Bone marrow (tissue), 2 donors: ENCODE measurements around the gene TDRD9.

Experiments
- DNase-seq, 2 donors: peaks; one replicate each; lab custom pipeline; 2025; lab: John Stamatoyannopoulos, UW

The TDRD9 gene

DNA sequence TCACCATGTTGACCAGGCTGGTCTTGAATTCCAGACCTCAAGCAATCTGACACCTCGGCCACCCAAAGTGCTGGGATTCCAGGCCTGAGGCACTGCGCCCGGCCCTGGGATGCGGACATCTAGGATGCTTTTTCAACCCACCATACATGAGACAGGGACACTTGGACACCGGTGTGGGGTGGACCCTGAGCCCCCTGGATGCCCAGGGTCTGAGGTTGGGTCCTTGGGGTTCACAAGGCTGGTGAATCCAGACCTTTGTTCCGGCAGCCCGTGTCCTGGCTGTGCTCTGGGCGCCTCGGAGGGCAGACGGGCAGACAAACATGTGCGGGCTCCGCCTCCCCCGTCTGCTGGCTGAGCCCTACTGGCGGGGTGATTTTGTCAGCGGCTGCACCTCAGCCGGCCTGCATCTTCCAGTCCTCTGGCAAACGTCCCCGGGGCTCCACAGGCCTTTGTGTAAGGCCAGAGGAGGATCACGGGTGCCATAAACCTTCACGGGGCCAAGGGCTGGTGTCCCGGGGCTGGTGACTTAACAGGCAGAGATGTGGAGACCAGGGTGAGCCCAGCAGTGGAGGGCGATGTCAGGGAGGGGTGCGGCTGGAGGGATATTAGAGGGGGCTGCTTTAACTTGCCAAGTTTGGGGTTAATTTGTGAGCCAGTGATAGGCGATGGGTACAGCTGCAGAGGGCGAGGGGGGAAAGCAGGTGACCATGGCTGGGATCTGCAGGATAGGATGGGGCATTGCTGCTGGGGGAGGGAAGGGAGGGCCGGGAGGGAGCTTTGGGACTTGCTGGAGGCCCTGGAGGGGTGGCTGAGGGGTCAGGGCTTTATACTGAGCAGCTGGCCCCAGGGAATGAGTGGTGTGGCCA is 163.0 kb downstream of the TDRD9 start:
- no peak for DNase-seq

DNA sequence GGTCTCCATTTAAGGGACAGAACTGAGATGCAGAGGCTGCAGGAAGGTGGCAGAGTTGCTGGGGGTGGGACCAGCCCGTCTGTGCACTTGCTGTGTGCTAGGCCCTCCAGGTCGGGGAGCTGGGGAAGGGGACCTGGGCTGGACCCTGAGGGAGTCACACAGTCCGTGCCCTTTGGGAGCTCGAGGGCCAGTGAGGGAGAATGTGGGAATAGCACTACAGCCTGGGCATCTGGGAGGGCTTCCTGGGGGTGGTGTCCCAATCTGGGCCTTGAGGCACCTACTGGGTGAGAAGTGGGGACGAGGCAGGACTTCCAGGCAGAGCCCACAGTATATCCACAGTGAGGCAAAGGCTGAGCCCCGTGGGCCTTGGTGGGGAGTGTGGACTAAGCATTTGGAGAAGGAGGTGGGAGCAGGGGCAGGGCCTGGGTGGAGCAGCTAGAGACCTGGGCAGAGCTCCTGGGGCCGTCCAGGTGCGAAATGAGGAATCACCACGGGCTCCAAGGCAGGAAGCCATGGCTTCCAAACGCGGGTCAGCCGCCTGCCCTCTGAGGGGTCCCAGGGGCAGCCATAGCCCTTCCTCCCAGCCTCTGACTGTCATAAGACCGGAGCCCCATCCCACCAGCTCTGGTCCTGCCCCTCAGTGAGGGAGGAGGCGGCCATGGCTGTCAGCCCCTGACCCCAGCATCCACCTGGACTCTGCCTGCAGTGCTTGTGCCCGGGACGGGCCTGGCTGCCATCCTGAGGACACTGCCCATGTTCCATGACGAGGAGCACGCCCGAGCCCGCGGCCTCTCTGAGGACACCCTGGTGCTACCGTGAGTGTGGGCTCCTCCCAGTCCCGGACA is 163.9 kb downstream of the TDRD9 start:
- no peak for DNase-seq

DNA sequence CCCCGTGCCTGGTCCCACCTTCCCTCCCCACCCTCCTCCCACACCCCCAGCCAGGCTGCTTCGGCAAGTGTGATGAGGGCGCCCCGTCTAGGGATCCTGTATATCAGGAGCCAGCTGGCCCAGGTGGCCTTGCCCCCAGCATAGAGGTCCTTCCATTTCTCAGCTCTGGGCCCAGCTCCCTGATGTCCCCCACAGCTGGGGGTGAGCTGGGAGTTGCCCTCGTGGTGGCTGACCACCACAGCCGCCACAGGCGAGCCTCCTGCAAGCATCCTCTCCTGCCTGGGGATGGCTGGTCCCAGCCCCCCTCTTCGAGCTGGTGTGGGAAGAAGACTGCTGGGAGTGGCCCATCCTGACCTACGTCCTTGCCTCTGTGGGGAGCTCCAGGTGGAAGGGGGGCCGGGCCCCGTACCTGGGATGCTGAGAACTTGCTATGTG is 164.7 kb downstream of the TDRD9 start:
- no peak for DNase-seq

DNA sequence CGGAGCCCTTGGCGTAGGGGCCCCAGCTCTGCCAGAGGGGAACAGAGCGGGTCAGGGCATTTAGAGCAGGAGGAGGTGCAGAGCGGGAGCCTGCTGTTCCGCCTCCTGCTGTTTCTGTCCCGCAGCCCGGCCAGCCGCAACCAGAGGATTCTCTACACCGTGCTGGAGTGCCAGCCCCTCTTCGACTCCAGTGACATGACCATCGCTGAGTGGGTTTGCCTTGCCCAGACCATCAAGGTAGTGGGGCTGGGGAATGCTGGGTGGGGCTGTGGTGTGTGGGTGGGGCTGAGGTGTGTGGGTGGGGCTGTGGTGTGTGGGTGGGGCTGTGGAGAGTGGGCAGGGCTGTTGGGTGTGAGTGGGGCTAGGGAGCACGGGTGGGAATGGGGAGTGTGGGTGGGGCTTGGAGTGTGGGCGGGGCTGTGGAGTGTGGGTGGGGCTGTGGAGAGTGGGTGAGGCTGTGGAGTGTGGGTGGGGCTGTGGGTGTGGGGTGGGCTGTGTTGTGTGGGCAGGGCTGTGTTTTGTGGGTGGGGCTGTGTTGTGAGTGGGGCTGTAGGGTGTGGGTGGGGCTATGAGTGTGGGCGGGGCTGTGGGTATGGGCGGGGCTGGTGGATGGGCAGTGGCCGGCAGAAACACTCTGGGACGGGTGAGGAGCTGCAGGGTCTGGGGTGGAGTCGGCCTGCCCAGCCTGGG is 165.3 kb downstream of the TDRD9 start:
- no peak for DNase-seq

DNA sequence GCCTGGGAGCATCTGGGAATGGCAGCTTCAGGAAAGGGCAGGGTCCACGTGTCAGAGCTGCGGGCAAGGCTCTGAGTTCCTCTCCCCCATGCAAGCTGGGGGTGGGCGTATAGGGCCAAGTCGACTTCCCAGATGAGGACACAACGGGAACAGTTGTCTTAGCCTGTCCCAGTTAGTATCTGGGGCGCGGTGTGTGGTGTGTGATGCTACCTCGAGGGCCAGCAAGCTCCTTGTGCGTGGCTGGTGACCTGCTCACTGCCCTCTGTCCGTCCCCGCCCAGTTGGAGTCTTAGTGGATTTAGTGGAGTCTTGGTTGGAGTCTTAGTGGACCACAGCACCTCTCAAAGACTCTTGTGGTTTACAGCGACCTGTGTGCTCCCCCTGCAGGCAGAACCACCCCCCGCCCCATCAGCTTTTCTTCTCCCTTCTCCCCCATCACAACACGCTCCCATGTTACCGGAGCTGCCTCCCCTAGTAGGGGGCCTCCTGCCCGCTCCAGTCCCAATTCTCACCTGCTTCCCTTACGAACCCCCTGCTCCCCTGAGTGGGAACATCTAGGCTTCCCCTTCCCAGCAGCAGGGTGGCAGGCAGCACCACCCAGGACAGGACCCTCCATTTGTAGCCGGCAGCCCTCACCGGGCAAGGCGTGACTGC is 165.9 kb downstream of the TDRD9 start:
- no peak for DNase-seq

DNA sequence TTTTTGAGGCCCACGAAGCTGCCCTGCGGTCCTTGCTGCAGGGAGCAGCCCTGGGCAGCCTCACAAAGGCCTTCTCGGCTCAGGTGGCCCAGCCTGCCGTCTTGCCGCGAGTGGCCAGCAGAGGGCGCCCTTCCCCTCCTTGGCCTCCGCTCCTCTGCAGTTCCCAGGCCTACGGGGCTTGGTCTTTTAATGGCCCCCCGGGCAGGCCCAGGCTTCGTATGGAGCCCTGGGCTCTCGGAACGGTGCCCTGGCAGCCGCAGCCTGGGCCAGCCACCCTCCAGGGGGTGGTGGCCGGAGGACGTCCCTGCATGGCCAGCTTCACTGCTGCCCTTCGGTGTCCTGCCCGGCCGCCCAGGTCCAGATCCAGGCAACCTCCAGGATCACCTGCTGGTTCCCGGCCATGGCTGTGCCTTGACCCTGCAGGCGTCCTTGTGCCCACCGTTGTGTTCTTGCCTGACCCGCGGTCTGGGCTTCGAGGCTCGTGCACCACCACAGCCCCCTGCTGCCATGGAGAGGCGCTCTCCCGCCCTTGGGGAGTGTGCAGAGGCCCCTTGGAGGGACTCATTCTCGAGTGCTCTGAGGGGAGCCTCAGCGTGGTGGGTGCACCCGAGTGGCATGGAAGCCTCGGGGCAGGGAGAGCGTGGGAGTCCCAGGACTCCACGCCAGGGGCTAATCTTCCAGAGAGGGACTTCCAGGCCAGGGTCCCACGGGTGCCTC is 166.6 kb downstream of the TDRD9 start:
- DNase-seq = peak; percentile 22 to 29

DNA sequence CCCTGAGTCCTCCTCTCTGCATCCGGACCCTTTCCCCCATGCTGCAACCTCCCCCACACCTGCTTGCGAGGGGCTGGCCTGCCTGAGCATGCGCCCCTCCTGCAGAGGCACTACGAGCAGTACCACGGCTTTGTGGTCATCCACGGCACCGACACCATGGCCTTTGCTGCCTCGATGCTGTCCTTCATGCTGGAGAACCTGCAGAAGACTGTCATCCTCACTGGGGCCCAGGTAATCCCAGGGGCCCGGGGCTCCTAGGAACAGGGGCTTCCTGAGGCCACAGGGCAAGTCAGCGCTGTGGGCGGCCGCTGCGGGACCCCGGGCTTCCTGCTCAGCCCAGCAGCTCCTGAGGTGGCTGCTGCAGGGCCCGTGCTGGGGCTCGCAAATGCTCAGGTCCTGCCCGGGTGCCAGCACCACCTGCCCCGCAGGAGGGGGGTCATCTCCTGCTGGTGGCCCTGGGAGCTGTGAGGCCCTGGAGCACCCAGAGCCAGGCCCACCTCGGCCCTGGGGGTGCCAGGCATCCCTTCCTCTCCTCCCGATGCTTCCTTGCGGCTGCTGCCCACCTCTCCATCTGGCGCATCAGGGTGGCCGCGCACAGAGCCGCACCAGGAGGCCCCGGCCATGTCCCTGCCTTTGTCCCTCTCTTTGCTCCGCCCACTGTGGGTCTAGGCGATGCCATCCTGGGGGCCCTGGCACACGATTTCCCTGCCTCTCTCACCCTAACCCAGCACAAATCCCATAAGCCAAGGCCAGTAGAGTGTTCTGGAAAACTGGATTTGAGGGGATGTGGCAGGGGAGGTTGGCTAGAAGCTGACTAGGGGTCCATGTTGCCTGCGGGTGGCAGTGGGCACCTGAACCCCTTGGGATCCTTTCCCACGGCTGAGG is 167.4 kb downstream of the TDRD9 start:
- no peak for DNase-seq

DNA sequence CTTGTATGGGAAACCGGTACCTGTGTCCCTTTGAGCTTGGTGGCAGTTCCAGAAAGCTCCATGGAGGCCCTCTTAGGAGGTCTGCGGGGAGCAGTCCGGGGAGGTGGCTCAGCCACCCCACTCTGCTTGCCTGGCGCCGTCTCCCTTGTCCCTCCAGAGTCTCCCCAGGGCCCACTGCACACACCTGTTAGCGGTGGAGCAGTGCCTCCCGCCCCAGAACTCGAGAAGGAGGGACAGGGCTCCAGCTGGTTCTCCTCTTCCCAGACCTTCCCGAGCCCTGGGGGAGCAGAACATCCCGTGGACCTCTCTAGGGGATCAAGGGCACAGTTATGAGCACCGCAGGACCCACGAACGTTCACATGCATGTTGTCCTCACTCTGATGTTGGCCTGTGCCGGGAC is 168.1 kb downstream of the TDRD9 start:
- no peak for DNase-seq

DNA sequence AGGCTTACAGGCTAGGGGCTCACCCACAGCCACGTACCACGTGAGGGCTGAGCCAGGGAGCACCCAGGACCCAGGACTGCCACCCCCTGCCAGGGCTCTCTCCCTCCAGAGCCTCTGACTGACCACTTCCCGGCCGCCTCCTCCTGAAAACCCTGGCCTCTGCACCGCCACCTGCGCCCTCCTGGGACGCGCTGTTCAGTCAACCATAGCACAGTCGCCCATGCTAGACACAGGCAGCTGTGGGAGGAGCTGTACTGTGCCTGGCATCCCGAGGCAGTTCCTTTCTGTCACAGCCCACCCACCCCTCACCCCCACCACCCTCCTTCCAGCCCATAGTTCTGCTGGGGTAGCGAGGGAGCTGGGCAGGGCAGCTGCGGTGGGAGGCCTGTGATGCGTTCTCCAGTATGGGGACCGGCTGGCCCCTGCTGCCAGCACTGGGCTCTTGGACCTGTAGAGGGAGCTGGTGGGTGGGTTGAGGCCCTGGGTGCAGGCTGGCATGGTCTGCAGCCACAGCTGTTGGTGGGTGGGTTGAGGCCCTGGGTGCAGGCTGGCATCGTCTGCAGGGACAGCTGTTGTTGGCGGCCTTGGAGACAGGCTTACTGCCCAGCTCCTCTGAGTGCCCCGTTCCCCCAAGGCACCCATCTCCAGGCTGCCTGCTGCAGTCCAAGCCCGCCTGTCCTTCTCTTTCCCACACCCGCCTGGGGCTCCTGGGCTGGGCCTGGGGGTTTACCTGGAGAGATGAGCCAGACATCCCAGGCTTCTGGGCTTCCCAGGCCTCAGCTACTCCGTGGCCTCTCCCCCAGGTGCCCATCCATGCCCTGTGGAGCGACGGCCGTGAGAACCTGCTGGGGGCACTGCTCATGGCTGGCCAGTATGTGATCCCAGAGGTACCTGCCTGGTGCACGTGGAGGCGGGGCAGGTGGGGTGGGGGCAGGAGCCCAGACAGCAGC is 168.8 kb downstream of the TDRD9 start:
- DNase-seq = no peak

DNA sequence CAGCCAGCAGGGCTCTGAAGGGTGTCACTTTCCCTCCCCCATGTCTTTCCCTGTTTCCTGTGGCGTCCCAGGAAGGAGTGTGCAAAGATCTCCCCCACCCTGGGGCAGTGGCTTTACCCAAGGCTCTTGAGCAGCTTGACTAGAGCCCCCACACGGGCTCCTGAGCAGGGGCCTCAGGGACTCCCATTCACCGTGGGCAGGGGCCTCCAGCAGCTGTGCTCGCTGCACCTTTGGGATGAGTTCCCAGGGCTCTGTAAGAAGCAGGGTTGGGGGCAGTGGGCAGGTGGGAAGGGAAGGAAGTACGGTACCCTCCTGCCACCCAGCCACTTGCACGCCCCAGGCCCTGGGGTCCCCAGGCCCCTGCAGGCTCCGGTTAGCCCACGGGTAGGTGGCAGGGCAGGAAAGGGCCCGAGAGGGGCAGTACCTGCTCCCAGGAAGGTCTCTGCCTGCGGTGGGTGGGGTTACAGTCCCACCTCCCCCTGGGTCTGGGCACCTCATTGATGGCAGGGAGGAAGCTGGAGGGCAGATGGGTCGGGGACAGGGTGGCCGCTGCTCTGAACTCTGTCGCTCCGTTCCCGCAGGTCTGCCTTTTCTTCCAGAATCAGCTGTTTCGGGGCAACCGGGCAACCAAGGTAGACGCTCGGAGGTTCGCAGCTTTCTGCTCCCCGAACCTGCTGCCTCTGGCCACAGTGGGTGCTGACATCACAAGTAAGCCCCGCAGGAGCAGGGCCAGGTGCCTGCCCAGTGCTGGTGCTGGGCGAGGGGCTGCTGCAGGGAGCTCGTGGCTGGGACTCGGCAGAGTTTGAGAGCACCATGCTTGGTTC is 170.2 kb downstream of the TDRD9 start:
- no peak for DNase-seq

DNA sequence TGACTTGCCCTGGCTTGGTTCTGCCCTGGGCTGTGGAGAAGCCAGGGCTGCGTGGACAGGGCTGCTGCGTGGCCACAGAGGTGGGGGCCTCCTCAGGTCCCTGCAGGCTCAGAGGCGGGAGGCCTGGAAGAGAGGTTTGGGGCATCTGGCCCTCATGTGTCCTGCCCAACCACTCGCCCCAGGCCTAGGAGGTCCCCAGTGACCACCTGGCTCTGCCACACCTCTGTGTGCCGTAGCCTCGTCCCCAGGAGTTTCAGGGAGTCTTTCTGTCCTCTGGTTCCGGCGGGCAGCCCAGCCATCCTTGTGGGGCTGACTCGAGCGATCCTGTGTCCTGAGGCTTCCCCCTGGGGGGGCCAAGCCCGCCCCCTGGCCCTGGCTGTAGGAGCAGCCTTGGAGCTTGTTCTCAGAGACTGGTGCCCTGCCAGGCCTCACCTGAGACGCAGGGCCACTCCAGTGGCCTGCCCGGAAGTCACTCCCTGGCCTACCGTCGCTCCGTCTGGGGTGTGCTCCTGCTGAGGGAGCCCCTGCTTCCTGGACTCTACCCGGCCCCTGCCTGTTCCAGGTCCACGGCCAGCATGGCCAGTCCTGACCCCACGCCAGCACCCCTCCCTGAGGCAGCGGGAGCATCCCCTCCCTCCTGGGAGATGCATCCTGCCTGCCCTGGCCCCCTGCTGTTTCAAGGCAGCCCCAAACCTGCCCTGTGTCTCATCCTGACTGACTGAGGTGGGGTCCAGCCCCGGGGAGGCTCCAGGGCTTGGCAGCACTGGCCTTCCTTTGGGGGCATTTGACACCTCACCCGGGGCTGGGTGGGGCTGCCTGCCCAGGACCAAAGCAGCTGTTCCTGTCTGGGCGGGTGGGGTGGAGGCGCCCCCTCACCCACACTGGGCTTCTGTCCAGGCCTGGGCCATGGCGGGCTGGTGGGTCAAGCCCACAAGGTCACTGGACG is 171.1 kb downstream of the TDRD9 start:
- DNase-seq = no peak

DNA sequence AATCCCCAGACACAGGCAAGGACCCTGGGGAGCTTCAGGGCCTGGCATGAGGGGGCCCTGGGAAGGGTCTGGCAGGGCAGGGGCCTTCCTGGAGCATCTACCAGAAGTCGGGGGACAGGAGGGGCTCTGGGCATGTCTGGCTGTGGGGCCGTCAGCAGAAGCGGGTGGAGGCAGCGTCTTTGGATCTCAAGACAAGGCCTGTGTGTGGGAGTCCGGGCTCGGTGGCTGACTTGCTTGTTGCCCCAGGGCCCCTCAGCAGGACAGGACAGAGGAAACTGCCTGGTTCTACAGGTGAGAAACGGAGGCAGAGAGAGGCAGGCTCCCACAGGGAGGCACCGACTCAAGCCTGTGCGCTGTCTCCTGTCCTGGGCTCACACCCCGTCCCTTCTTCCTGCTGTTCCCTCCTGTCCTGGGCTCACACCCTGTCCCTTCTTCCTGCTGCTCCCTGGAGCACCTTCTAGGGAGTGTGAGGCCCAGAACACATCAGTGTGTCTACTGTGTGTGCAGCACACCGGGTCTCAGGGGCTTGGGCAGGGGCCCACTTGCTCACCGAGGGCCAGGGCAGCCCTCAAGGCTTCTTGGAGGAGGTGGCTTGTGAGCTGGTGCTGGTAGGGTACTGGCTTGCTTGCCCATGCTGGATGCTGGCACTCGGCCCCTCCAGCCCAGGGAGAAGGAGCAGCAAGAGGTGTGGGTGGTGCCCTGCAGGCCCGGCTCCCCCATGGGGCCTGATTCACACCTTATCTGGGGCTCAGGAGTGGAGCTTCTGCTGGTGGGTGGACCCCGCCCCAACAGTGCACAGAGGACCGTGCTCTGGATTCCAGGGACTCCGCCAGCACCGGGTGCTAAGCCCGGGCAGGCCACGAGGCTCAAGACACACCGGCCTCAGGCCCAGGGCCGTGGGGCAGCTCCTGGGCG is 172.2 kb downstream of the TDRD9 start:
- no peak for DNase-seq

DNA sequence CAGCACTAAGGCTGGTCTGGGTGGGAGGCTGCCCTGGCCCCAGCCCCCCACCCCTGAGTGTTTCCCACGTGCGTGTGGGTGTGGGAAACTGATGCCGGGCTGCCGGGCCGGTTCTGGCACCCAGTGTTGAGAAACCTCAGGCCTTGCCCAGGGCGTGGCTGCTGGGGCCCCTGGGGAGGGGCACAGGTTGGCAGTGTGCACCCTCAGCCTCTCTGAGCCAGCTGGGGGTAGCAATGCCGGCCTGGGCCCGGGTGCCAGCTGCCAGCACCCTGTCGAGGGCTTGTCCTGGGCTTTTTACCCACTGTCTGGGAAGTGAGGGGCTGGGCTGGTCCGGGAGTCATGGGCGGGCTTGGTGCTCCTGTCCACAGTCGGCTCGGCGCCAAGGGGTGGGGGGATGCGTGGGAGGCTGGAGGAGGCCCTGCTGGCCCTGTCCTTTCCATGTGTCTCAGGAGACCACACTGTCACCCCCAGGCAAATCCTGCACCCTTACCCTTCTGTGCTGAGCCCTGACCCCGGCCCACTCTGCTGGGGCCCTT is 172.9 kb downstream of the TDRD9 start:
- DNase-seq = no peak

DNA sequence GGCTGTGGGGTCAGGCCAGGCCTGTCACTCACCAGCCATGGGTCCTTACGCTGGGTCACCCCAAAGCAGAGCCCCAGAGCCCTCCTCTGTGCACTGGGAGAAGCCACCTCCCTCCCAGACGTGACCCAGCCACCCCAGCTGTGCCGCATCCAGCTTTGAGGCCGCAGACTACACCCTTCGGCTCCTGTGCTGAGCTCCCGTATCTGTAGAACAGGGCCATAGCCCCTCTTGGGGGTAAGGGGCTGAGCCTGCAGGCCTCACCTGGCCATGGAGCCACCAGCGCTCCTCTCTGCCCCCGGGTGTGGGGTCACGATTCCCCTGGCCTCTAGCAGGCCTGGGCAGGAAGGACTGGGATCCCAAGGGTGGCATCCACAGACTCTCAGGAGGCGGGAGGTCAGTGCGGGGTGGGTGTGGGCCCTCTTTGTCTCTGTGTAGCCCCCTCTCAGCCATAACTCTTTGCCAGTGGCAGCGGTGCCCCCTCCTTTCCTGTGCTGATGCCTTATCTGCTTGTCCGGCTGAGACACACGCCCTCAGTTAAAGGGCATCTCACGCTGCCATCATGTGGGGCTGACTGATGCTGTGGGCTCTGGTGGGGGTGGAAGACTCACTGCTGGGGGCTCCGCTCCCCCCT is 173.5 kb downstream of the TDRD9 start:
- DNase-seq = no peak
